Measurements from ENCODE around the gene SLC16A4. TPM values are rescaled to one million over a fixed set of nuclear protein-coding genes. Genes with fewer than 3 reads are reported as not detected.
A peak's percentile ranks its signal among the peaks of the same experiment; 100 is the strongest.
"Not testable (repeated sequence)": the region's sequence is repeated elsewhere in the genome, so short reads cannot be mapped to it uniquely, and the experiment has no call there.

Gene SLC16A4
- polyA plus RNA-seq = 1 to 10 TPM in 2 of 3 donors, under 1 TPM in 1; 0.35 to 7.5 (median 2.9) TPM

GRCh38 chr1:110390692-110391245 lies at the start of gene SLC16A4:
TSS of gene SLC16A4 (minus strand) at chr1:110391026. CDS start at chr1:110389323, 1,703 bp downstream.
- H3K27ac ChIP-seq (ENCODE audit: low read depth, low read length) = no peak within 1 kb of the TSS
- WGBS, 3 donors = 38 to 49% (median 42%) methylated on average over 8 of the region's 8 CpGs

GRCh38 chr1:110439873-110440272 lies 49.0 kb upstream of the SLC16A4 start:
- WGBS, 3 donors = 88 to 97% (median 91%) methylated on average over 3 of the region's 3 CpGs
- not testable (repeated sequence) for H3K27ac ChIP-seq (ENCODE audit: low read depth, low read length)

GRCh38 chr1:110438893-110439292 lies 48.1 kb upstream of the SLC16A4 start:
- no peak overlapping the region for H3K27ac ChIP-seq (ENCODE audit: low read depth, low read length)
- 47 to 75% (median 54%) methylated on average over 4 of the region's 4 CpGs for WGBS, 3 donors

DNA sequence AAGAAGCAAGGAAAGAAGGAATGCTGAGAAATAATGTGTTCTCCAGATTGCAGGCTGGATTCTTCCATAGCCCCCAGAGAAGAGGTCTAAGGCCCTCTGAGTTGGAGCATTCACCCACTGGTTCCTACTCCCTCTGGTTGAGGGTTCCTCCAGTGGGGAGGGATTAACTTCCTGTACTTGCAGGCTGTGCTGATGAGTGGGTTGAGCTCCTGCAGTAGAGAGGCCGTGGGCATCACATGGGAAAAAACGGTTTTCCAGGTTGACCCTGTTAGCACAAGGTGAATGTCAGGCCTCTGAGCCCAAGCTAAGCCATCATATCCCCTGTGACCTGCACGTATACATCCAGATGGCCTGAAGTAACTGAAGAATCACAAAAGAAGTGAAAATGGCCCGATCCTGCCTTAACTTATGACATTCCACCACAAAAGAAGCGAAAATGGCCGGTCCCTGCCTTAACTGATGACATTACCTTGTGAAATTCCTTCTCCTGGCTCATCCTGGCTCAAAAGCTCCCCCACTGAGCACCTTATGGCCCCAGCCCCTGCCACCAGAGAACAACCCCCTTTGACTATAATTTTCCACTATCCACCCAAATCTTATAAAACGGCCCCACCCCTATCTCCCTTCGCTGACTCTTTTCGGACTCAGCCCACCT lies 46.9 kb upstream of the SLC16A4 start:
- 74 to 81% (median 78%) methylated on average over 9 of the region's 9 CpGs for WGBS, 3 donors
- not testable (repeated sequence) for H3K27ac ChIP-seq (ENCODE audit: low read depth, low read length)

DNA sequence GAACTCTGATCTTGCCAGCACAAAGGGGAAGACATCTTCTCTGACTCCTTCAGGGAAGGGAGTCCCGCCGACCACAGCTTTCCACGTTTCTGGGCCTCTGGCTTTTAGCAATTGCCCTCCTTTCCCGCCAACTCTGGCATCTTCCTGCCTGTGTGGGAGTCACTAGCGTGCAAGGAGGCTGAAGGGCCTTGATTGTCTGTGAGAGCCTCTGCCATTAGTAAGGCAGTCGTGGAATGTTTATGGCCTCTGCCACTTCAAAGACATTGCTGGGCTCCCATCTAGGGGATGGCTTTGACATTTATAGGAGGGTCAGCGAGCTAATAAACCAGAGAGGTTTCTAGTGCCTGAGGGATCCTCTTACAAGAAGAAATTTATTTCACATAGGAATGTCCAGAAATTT lies 45.8 kb upstream of the SLC16A4 start:
- no peak overlapping the region for H3K27ac ChIP-seq (ENCODE audit: low read depth, low read length)
- 65 to 69% (median 66%) methylated on average over 7 of the region's 7 CpGs for WGBS, 3 donors

DNA sequence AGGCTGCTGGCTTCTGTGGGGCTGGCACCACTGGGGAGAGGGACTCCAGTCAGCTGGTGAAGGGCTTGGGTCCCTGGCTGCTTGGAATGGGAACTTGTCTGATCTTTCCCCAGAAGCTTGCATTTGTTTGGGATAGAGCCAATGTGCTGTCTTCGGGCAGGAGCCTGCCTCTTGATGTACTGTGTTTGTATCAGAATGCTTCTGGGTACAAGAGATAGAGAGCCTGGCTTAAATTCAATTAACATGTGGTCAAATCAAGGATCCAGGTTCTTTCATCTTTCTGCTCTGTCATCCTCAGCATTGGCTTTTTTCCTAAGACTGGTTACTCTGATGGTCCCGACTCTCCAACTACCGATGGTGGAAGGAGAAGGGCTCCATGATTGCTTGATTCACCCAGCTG lies 44.1 kb upstream of the SLC16A4 start:
- no peak overlapping the region for H3K27ac ChIP-seq (ENCODE audit: low read depth, low read length)
- 50 to 75% (median 69%) methylated on average over 3 of the region's 3 CpGs for WGBS, 3 donors

GRCh38 chr1:110433803-110434202 lies 43.0 kb upstream of the SLC16A4 start:
- 35 to 46% (median 36%) methylated on average over 3 of the region's 3 CpGs for WGBS, 3 donors
- no peak overlapping the region for H3K27ac ChIP-seq (ENCODE audit: low read depth, low read length)

DNA sequence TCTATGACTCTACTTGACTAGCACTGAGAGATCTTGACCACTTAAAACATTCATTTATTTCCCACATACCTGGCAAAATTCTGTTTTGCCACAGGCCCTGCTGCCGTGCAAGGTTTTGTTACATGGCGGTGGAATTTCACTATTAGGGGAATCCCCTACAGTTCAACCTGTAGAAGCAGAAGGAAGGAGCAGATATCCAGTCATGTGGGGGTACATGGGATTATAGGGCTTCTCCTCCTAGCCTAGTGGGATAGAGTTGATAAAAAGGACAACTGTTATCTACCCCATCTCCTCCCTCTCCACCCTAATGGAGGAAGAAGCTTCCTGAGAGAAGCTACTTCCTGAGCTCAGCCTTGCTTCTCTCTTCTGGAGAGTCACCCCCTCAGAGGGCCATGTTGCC lies 42.4 kb upstream of the SLC16A4 start:
- WGBS, 3 donors = 63 to 83% (median 74%) methylated on average over 2 of the region's 2 CpGs

GRCh38 chr1:110430901-110431300 lies 40.1 kb upstream of the SLC16A4 start:
- WGBS, 3 donors = 83 to 88% (median 88%) methylated on average over 4 of the region's 4 CpGs
- no peak overlapping the region for H3K27ac ChIP-seq (ENCODE audit: low read depth, low read length)

More for the DNA sequence above, 42.4 kb upstream of the SLC16A4 start:
- no peak overlapping the region for H3K27ac ChIP-seq (ENCODE audit: low read depth, low read length)

- 46 to 72% (median 71%) methylated on average over 6 of the region's 6 CpGs for WGBS, 3 donors
- no peak overlapping the region for H3K27ac ChIP-seq (ENCODE audit: low read depth, low read length)
These were observed 39.5 kb upstream of the SLC16A4 start for GRCh38 chr1:110430366-110430765.

DNA sequence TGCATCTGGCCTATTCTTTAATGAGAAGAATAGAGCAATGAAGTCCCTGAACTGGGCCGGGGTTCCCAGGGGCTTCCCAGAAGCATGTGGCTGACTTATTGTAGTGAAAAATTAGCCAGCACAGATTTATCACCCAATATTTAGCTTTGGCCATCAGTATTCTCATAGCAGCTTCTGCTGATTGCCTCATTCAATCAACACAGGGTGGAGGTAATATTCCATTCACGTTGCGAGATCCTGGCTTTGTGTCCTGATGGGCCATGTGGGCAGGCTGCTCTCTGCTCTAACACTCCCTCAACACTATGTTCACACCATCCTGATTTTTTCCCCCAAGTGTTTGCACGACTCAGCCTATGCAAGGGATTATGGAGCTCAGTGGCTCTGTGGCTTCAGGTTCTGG lies 38.1 kb upstream of the SLC16A4 start:
- WGBS, 3 donors = 54 to 68% (median 68%) methylated on average over 4 of the region's 4 CpGs
- no peak overlapping the region for H3K27ac ChIP-seq (ENCODE audit: low read depth, low read length)

- no peak overlapping the region for H3K27ac ChIP-seq (ENCODE audit: low read depth, low read length)
- 28 to 64% (median 37%) methylated on average over 4 of the region's 4 CpGs for WGBS, 3 donors
These were observed 36.0 kb upstream of the SLC16A4 start for GRCh38 chr1:110426854-110427253.

GRCh38 chr1:110425612-110426152 lies 34.9 kb upstream of the SLC16A4 start:
- peak overlapping the region; percentile 19 for H3K27ac ChIP-seq (ENCODE audit: low read depth, low read length)
- WGBS, 3 donors = 56 to 70% (median 67%) methylated on average over 9 of the region's 9 CpGs

- 65 to 69% (median 67%) methylated on average over 9 of the region's 9 CpGs for WGBS, 3 donors
- no peak overlapping the region for H3K27ac ChIP-seq (ENCODE audit: low read depth, low read length)
These were observed 34.1 kb upstream of the SLC16A4 start for GRCh38 chr1:110424699-110425611.

DNA sequence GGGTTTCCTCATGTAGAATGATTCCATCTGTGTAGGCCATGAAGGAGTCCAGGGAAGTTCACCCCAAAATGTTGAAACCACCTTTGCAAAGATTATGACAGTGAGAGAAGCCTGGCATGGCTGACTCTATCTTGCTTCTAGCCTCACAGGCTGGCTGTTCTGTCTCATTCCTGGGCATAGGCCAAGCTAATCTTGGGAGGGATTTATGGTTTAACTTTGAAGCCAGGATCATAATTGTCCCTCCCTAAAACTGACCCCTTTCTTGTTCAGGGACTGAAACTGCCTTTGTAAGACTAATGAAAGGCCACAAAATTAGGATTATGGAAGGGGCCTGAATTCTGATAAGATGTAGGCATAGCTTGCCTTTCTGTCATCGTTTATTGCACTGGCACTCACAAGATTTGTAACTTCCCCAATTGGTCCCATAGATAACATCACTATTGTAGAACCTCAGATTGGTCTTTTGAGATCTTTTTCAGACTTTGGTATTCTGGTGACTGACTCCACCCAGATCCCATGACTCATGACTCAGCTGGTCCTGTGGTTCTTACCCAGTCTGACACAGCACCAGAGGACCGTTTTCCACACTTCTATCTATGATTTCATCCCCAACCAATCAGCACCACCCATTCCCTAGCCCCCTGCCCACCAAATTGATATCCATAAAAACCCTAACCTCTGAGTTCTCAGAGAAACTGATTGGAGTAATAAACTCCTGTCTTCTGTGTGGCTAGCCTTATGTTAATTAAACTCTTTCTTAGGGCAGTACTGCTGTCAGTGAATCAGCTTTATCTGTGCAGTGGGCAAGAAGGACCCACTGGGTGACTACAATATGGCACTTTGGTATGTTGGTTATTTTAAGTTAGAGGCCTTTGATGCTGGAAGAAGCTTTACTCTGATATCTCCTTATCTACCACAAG lies 30.3 kb upstream of the SLC16A4 start:
- no peak overlapping the region for H3K27ac ChIP-seq (ENCODE audit: low read depth, low read length)
- 40 to 58% (median 45%) methylated on average over 2 of the region's 2 CpGs for WGBS, 3 donors

GRCh38 chr1:110420023-110420662 lies 29.3 kb upstream of the SLC16A4 start:
- WGBS, 3 donors = 82 to 86% (median 85%) methylated on average over 10 of the region's 10 CpGs
- no peak overlapping the region for H3K27ac ChIP-seq (ENCODE audit: low read depth, low read length)

DNA sequence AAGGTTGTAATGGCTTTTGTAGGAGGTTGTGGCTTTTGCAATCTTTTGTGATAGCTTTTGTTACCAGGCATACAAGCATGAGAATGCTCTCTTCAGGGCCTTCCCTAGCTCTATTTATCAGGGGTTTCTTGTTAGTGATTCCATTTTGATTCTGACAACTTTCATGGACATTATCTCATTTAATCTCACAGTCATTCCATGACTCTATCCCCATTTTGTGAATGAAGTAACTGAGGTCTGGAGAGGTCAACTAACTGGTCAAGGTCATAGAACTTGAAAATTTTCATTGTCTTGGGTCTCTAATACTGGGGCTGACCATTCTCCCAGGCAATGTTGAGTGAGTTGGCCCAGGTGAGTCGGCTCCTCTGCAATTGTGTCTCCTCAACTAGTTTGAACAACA lies 27.9 kb upstream of the SLC16A4 start:
- 88 to 98% (median 92%) methylated on average over 1 of the region's 1 CpG for WGBS, 3 donors
- no peak overlapping the region for H3K27ac ChIP-seq (ENCODE audit: low read depth, low read length)

Measured in adipose tissue (tissue), 3 donors.